Neuronal stem cell (in vitro differentiated cells): ENCODE results near the gene CHN2.

Experiments used
- DNase-seq: peaks from one replicate; pipeline ENCODE4 v3.0.0-alpha.2; 2013; ENCODE audit warnings: low spot score
- H2AFZ ChIP-seq: one replicate; pipeline ENCODE4 v1.6.1; 2013; ENCODE audit warnings: mild to moderate bottlenecking, low read length, inconsistent platforms
- H2AK5ac ChIP-seq: 2 replicates; pipeline ENCODE4 v1.6.1; 2013; ENCODE audit warnings: low read depth, mild to moderate bottlenecking, inconsistent platforms, low read length, moderate library complexity, mixed read lengths
- H2BK120ac ChIP-seq: 2 replicates; pipeline ENCODE4 v1.6.1; 2013; ENCODE audit warnings: low read depth, mild to moderate bottlenecking, inconsistent platforms, low read length, moderate library complexity, mixed read lengths
- H2BK12ac ChIP-seq: one replicate; pipeline ENCODE4 v1.6.1; 2013; ENCODE audit warnings: low read length, inconsistent platforms
- H2BK15ac ChIP-seq: 2 replicates; pipeline ENCODE4 v1.6.1; 2013; ENCODE audit warnings: mild to moderate bottlenecking, low read length, inconsistent platforms, mixed read lengths
- H2BK5ac ChIP-seq: one replicate; pipeline ENCODE4 v1.6.1; 2013; ENCODE audit warnings: inconsistent platforms, mild to moderate bottlenecking, low read length, moderate library complexity
- H3K14ac ChIP-seq: one replicate; pipeline ENCODE4 v1.6.1; 2013; ENCODE audit warnings: low read length, inconsistent platforms
- H3K18ac ChIP-seq: 2 replicates; pipeline ENCODE4 v1.6.1; 2013; ENCODE audit warnings: low read length, inconsistent platforms
- H3K23ac ChIP-seq: 2 replicates; pipeline ENCODE4 v1.6.1; 2013; ENCODE audit warnings: low read depth, mild to moderate bottlenecking, mixed read lengths, low read length, inconsistent platforms; ENCODE audit not compliant: poor library complexity
- H3K27ac ChIP-seq: replicated peaks from 3 replicates; pipeline ENCODE4 v1.5.1; 2013; ENCODE audit warnings: low read length, inconsistent platforms
- H3K27me3 ChIP-seq, 3 experiments: 2 replicates each; pipeline ENCODE4 v1.6.1; 2013; ENCODE audit warnings: low read length in 3 of 3, mild to moderate bottlenecking in 2 of 3, inconsistent platforms in 1 of 3, low read depth in 1 of 3, mixed read lengths in 1 of 3, moderate library complexity in 1 of 3; ENCODE audit not compliant: control insufficient read depth in 3 of 3, insufficient read depth in 3 of 3
- H3K36me3 ChIP-seq, 2 donors: replicated peaks in 1 of 2; 2 replicates each; pipeline ENCODE4 v1.6.1; 2013; ENCODE audit warnings: low read length in 2 of 2; ENCODE audit not compliant: control insufficient read depth in 2 of 2, insufficient read depth in 2 of 2
- H3K4ac ChIP-seq: 2 replicates; pipeline ENCODE4 v1.6.1; 2013; ENCODE audit warnings: inconsistent platforms, mild to moderate bottlenecking, low read length, moderate library complexity
- H3K4me1 ChIP-seq, 2 donors: 1 replicate in 1 of 2; 2 replicates in 1 of 2; pipeline ENCODE4 v1.6.1; 2013; ENCODE audit warnings: low read length in 2 of 2, low read depth in 1 of 2; ENCODE audit not compliant: control insufficient read depth in 2 of 2, insufficient read depth in 1 of 2
- H3K4me2 ChIP-seq: one replicate; pipeline ENCODE4 v1.6.1; 2013; ENCODE audit warnings: mild to moderate bottlenecking, low read length, inconsistent platforms; ENCODE audit not compliant: insufficient read depth, poor library complexity, severe bottlenecking
- H3K4me3 ChIP-seq, 2 donors: 2 replicates each; pipeline ENCODE4 v1.5.1; 2013; ENCODE audit warnings: low read length in 2 of 2, mild to moderate bottlenecking in 2 of 2, inconsistent platforms in 1 of 2, moderate library complexity in 1 of 2
- H3K79me1 ChIP-seq: one replicate; pipeline ENCODE4 v1.6.1; 2013; ENCODE audit warnings: low read depth, mild to moderate bottlenecking, inconsistent platforms, low read length, moderate library complexity
- H3K9ac ChIP-seq: one replicate; pipeline ENCODE4 v1.6.1; 2013; ENCODE audit warnings: mild to moderate bottlenecking, low read depth, low read length, inconsistent platforms; ENCODE audit not compliant: poor library complexity
- H3K9me3 ChIP-seq, 2 donors: replicated peaks in 1 of 2; 2 replicates each; pipeline versions ENCODE3 to v1.6.1; 2013; ENCODE audit warnings: low read length in 2 of 2, mild to moderate bottlenecking in 2 of 2, inconsistent platforms in 1 of 2, low read depth in 1 of 2, mixed read lengths in 1 of 2, moderate library complexity in 1 of 2; ENCODE audit not compliant: control insufficient read depth in 2 of 2, insufficient read depth in 1 of 2
- H4K8ac ChIP-seq: one replicate; pipeline ENCODE4 v1.6.1; 2013; ENCODE audit warnings: low read depth, mild to moderate bottlenecking, inconsistent platforms, low read length, moderate library complexity
- H4K91ac ChIP-seq: one replicate; pipeline ENCODE4 v1.6.1; 2013; ENCODE audit warnings: low read length, low read depth, mild to moderate bottlenecking, inconsistent platforms; ENCODE audit not compliant: poor library complexity
- WGBS, 2 donors: extraction: QIAGEN DNeasy Blood & Tissue Kit; methylation state at CpG; one replicate each; pipeline ENCODE4 v1.1.7; 2013; ENCODE audit warnings: missing lambda C conversion rate in 2 of 2, mixed read lengths in 1 of 2; ENCODE audit not compliant: insufficient read length in 2 of 2, insufficient replicate concordance in 1 of 2; ENCODE audit errors: extremely low coverage in 2 of 2; 5-methylcytosine and 5-hydroxymethylcytosine counted together

The CHN2 gene

GRCh38 chr7:29490094-29490607 lies 295.6 kb downstream of the CHN2 start:
- WGBS, 2 donors = no CpG with 5 or more reads among the region's 4 CpGs
- no peak overlapping the region for H3K27ac ChIP-seq
- no peak overlapping the region for H2BK5ac ChIP-seq

GRCh38 chr7:29494350-29494749 lies 299.8 kb downstream of the CHN2 start:
- Histone ChIP-seq H3K18ac (no peak overlapping the region), H3K9me3 (no peaks in the 10 kb centered on the region), H2BK15ac (no peak overlapping the region), H2BK12ac (no peak overlapping the region), H2AFZ (no peak overlapping the region), H3K4me2 (no peak overlapping the region), H3K79me1 (no peaks in the 10 kb centered on the region), H3K4ac (no peak overlapping the region), H2BK120ac (no peak overlapping the region), H2BK5ac (no peak overlapping the region), H3K27me3 (no peaks in the 10 kb centered on the region), H3K23ac (no peak overlapping the region), H3K27ac (no peak overlapping the region), H4K91ac (no peak overlapping the region), H3K4me1 (peaks cover 0 to 3% of the 10 kb centered on the region in 2 donors), H3K4me3 (no peak overlapping the region), H4K8ac (no peak overlapping the region), H3K9ac (no peak overlapping the region), H2AK5ac (no peak overlapping the region), H3K14ac (no peak overlapping the region), H3K36me3 (no peaks in the 10 kb centered on the region)
- no CpG with 5 or more reads among the region's 1 CpG for WGBS, 2 donors
- DNase-seq = no peak

More at GRCh38 chr7:29490094-29490607, 295.6 kb downstream of the CHN2 start:
- Histone ChIP-seq H3K9me3 (no peaks in the 10 kb centered on the region), H4K8ac (no peak overlapping the region), H3K4me2 (no peak overlapping the region), H2BK12ac (no peak overlapping the region), H4K91ac (no peak overlapping the region), H3K9ac (no peak overlapping the region), H3K79me1 (no peaks in the 10 kb centered on the region), H3K4me1 (peaks cover 6 to 9% of the 10 kb centered on the region in 2 donors), H3K4me3 (no peak overlapping the region), H3K36me3 (no peaks in the 10 kb centered on the region), H3K23ac (no peak overlapping the region), H2AFZ (no peak overlapping the region), H2AK5ac (no peak overlapping the region), H3K27me3 (peaks cover 0 to 4% (median 0%) of the 10 kb centered on the region in 3 experiments), H3K18ac (no peak overlapping the region), H3K4ac (no peak overlapping the region), H2BK15ac (no peak overlapping the region), H3K14ac (no peak overlapping the region), H2BK120ac (no peak overlapping the region)
- no peak for DNase-seq

GRCh38 chr7:29495653-29496052 lies 301.1 kb downstream of the CHN2 start:
- Histone ChIP-seq H2AFZ (no peak overlapping the region), H3K79me1 (no peaks in the 10 kb centered on the region), H2AK5ac (no peak overlapping the region), H3K9ac (no peak overlapping the region), H3K4me1 (peaks cover 0 to 3% of the 10 kb centered on the region in 2 donors), H3K23ac (no peak overlapping the region), H3K27me3 (no peaks in the 10 kb centered on the region), H3K27ac (no peak overlapping the region), H3K4me3 (no peak overlapping the region), H3K9me3 (no peaks in the 10 kb centered on the region), H2BK15ac (no peak overlapping the region), H3K14ac (no peak overlapping the region), H3K4ac (no peak overlapping the region), H2BK120ac (no peak overlapping the region), H4K8ac (no peak overlapping the region), H3K36me3 (no peaks in the 10 kb centered on the region), H4K91ac (no peak overlapping the region), H3K4me2 (no peak overlapping the region), H2BK5ac (no peak overlapping the region), H2BK12ac (no peak overlapping the region), H3K18ac (no peak overlapping the region)
- no peak for DNase-seq
- no CpG with 5 or more reads among the region's 7 CpGs for WGBS, 2 donors

GRCh38 chr7:29496355-29497020 lies 301.9 kb downstream of the CHN2 start:
- Histone ChIP-seq H3K4ac (no peak overlapping the region), H4K91ac (no peak overlapping the region), H3K4me2 (no peak overlapping the region), H3K9me3 (no peaks in the 10 kb centered on the region), H2BK5ac (no peak overlapping the region), H3K4me1 (peaks cover 0 to 3% of the 10 kb centered on the region in 2 donors), H2BK15ac (no peak overlapping the region), H4K8ac (no peak overlapping the region), H3K4me3 (no peak overlapping the region), H3K14ac (no peak overlapping the region), H2BK120ac (no peak overlapping the region), H3K23ac (no peak overlapping the region), H2AK5ac (no peak overlapping the region), H3K18ac (no peak overlapping the region), H3K27me3 (no peaks in the 10 kb centered on the region), H2AFZ (no peak overlapping the region), H2BK12ac (no peak overlapping the region), H3K27ac (no peak overlapping the region), H3K79me1 (no peaks in the 10 kb centered on the region), H3K9ac (no peak overlapping the region), H3K36me3 (no peaks in the 10 kb centered on the region)
- no peak for DNase-seq
- no CpG with 5 or more reads among the region's 1 CpG for WGBS, 2 donors
